Gastrocnemius medialis (tissue), 4 donors: Measurements from ENCODE around the gene ANAPC7. TPM values are rescaled to one million over a fixed set of nuclear protein-coding genes. Genes with fewer than 3 reads are reported as not detected.

Experiments used
- ATAC-seq, 2 donors: fragments of 150-250 bp; one replicate each; pipeline ENCODE4 v1.9.1; 2016
- DNase-seq, 2 donors: peaks; one replicate each; pipeline ENCODE4 v3.0.0-alpha.2; 2019
- H3K27ac ChIP-seq, 4 donors: fragments of 200-600 bp; sonication (generic); 1 replicate in 1 of 4; 2 replicates in 3 of 4; pipeline ENCODE4 v1.5.1; 2016 to 2018; ENCODE audit warnings: mild to moderate bottlenecking in 2 of 4, moderate library complexity in 1 of 4
- H3K27me3 ChIP-seq, 3 donors: fragments of 200-600 bp; sonication (generic) in 2 of 3; 1 replicate in 1 of 3; 2 replicates in 2 of 3; pipeline versions ENCODE4 v1.5.1 to v1.6.0; 2016 to 2019; ENCODE audit warnings: mild to moderate bottlenecking in 1 of 3, moderate library complexity in 1 of 3
- H3K36me3 ChIP-seq, 2 donors: fragments of 200-600 bp; sonication (generic) in 1 of 2; one replicate each; pipeline ENCODE4 v1.5.1; 2017 to 2018
- H3K4me1 ChIP-seq, 2 donors: fragments of 200-600 bp; sonication (generic) in 1 of 2; one replicate each; pipeline ENCODE4 v1.5.1; 2016 to 2017; ENCODE audit warnings: mild to moderate bottlenecking in 2 of 2
- H3K4me3 ChIP-seq, 4 donors: fragments of 200-600 bp; sonication (generic) in 3 of 4; 1 replicate in 1 of 4; 2 replicates in 3 of 4; pipeline ENCODE4 v1.5.1; 2016 to 2019; ENCODE audit warnings: mild to moderate bottlenecking in 2 of 4
- H3K9me3 ChIP-seq, 3 donors: fragments of 200-600 bp; sonication (generic) in 2 of 3; 1 replicate in 1 of 3; 2 replicates in 2 of 3; pipeline ENCODE4 v1.5.1; 2016 to 2019
- CTCF ChIP-seq, 5 experiments: fragments of 450-650 bp in 3 of 5; fragments of 200-600 bp in 2 of 5; sonication (generic) in 2 of 5; IDR thresholded peaks in 4 of 5; conservative IDR thresholded peaks in 1 of 5; 1 replicate in 4 of 5; 2 replicates in 1 of 5; pipeline ENCODE4 v1.5.1; 2016 to 2019; ENCODE audit warnings: antibody characterized with exemption in 5 of 5, mild to moderate bottlenecking in 3 of 5, moderate library complexity in 3 of 5
- POLR2A ChIP-seq, 2 donors: fragments of 450-650 bp; IDR thresholded peaks; one replicate each; pipeline ENCODE4 v1.6.1; 2017; ENCODE audit warnings: antibody characterized with exemption in 2 of 2, mild to moderate bottlenecking in 2 of 2, moderate library complexity in 2 of 2
- in situ Hi-C, 4 donors: fragments of 200-750 bp; cut with MboI; loops; one replicate each; pipeline versions ENCODE4 v1.15.0 to v1.8.0; 2017; ENCODE audit warnings: low sequenced_read_pairs in 4 of 4
- intact Hi-C: fragments of 100-400 bp; cut with DNase I; formaldehyde crosslinking; loops from one replicate; pipeline ENCODE4 v1.15.1; 2023; ENCODE audit warnings: low total_unique reads
- total RNA-seq, 4 donors: library from RNA; depleted of rRNA; stranded (reverse); fragments of >200 nt; gene quantifications; one replicate each; pipeline versions ENCODE4 v1.1.0 to v1.2.3, GENCODE V29; 2016

ANAPC7 gene
- 10 to 100 TPM; 27.5 to 57.1 (median 38.2) TPM for total RNA-seq

GRCh38 chr12:110403146-110403975 lies at the start of gene ANAPC7:
Gene ANAPC7, minus strand, starts transcription at chr12:110403708. Its CDS starts 81 bp downstream, at chr12:110403627.
- ATAC-seq (peak; percentile 96 to 97), DNase-seq (peak; percentile 81 to 90)
- intact Hi-C loops (loop anchor here (1.0 kb wide), 1 partner anchor 303 kb away; no protein-coding TSS in a partner anchor), in situ Hi-C loops (no loop called here)
- Histone ChIP-seq H3K36me3 (peaks cover 0 to 16% of the 10 kb centered on the region in 2 donors), H3K4me3 (peak within 1 kb of the TSS; percentile 76 to 98 (median 96)), H3K27ac (peak within 1 kb of the TSS; percentile 90 to 99 (median 92)), H3K4me1 (peaks cover 11 to 12% of the 10 kb centered on the region in 2 donors), H3K9me3 (no peaks in the 10 kb centered on the region), H3K27me3 (no peaks in the 10 kb centered on the region)
- no peak for TF ChIP-seq CTCF (IDR thresholded peaks at IDR 0.05 in 4 of 5, conservative IDR thresholded peaks at IDR 0.05 in 1 of 5)
- TF ChIP-seq POLR2A (IDR thresholded peaks at IDR 0.05): peak; percentile 35 to 51

- in situ Hi-C loops (loop anchor here in 3 of 4 donors (10.0 to 25.0 kb wide), 3 partner anchors 54 to 434 kb away; partner anchors contain the start of genes CCDC63 (in 1 of the 3), RAD9B (in 1 of the 3) and VPS29 (in 1 of the 3)), intact Hi-C loops (loop anchor here (5.0 kb wide), 1 partner anchor 436 kb away; no protein-coding TSS in a partner anchor)
- Histone ChIP-seq H3K27ac (peak overlapping the region in 3 of 4 donors; percentile 89 to 97 (median 90)), H3K9me3 (no peaks in the 10 kb centered on the region), H3K36me3 (peaks cover 0 to 29% of the 10 kb centered on the region in 2 donors), H3K4me1 (peaks cover 12 to 13% of the 10 kb centered on the region in 2 donors), H3K27me3 (no peaks in the 10 kb centered on the region), H3K4me3 (no peak overlapping the region)
- no peak for TF ChIP-seq POLR2A (IDR thresholded peaks at IDR 0.05)
- TF ChIP-seq CTCF (IDR thresholded peaks at IDR 0.05 in 4 of 5, conservative IDR thresholded peaks at IDR 0.05 in 1 of 5): no peak
- no peak for DNase-seq
- ATAC-seq: no peak
Observed at GRCh38 chr12:110451263-110451662, 47.8 kb upstream of the ANAPC7 start.

- DNase-seq: peak; percentile 89 to 93
- intact Hi-C loops: loop anchor here (1.0 to 5.0 kb wide), 5 partner anchors 18 to 437 kb away; partner anchors contain the start of genes FAM216A, GPN3, RAD9B and VPS29
- H3K27ac ChIP-seq: peak within 1 kb of the TSS; percentile 86 to 97 (median 90)
- peak within 1 kb of the TSS; percentile 83 to 99 (median 92) for H3K4me3 ChIP-seq
- peak; percentile 97 to 98 for ATAC-seq
- no peaks in the 10 kb centered on the region for H3K27me3 ChIP-seq
- no peaks in the 10 kb centered on the region for H3K9me3 ChIP-seq
- in situ Hi-C loops: loop anchor here (5.0 to 25.0 kb wide), 4 partner anchors 55 to 435 kb away; partner anchors contain the start of genes CCDC63 (in 1 of the 4), RAD9B (in 1 of the 4) and VPS29 (in 1 of the 4)
- peaks cover 7 to 8% of the 10 kb centered on the region in 2 donors for H3K4me1 ChIP-seq
- H3K36me3 ChIP-seq: peaks cover 0 to 25% of the 10 kb centered on the region in 2 donors
- TF ChIP-seq POLR2A (IDR thresholded peaks at IDR 0.05): peak; percentile 43 to 59
- peak; percentile 81 to 95 (median 87) for TF ChIP-seq CTCF (IDR thresholded peaks at IDR 0.05 in 4 of 5, conservative IDR thresholded peaks at IDR 0.05 in 1 of 5)
Observed at GRCh38 chr12:110449799-110450497, 46.4 kb upstream of the ANAPC7 start, which contains the start of gene ARPC3. Gene ARPC3, minus strand, starts transcription at chr12:110450337. Its CDS starts 77 bp downstream, at chr12:110450260.

GRCh38 chr12:110444455-110444854 lies 40.9 kb upstream of the ANAPC7 start:
- Histone ChIP-seq H3K4me1 (peaks cover 6 to 7% of the 10 kb centered on the region in 2 donors), H3K36me3 (peaks cover 0 to 59% of the 10 kb centered on the region in 2 donors), H3K27me3 (no peaks in the 10 kb centered on the region), H3K4me3 (no peak overlapping the region), H3K9me3 (no peaks in the 10 kb centered on the region), H3K27ac (no peak overlapping the region)
- ATAC-seq (no peak), DNase-seq (no peak)
- in situ Hi-C loops (no loop called here), intact Hi-C loops (no loop called here)
- TF ChIP-seq POLR2A (IDR thresholded peaks at IDR 0.05) (no peak), CTCF (IDR thresholded peaks at IDR 0.05 in 4 of 5, conservative IDR thresholded peaks at IDR 0.05 in 1 of 5) (no peak)
